NB4 (cell line): ENCODE data around the gene HECTD4.
"Not testable (repeated sequence)": the region's sequence is repeated elsewhere in the genome, so short reads cannot be mapped to it uniquely, and the experiment has no call there.

Experiments used
- DNase-seq: peaks from one replicate; pipeline ENCODE4 v3.0.0; 2010; ENCODE audit warnings: low read depth
- H3K4me3 ChIP-seq: one replicate; pipeline ENCODE4 v1.5.1; 2011; ENCODE audit warnings: mild to moderate bottlenecking, low read depth, low read length, moderate library complexity
- MYC ChIP-seq: IDR thresholded peaks from 2 replicates; pipeline ENCODE4 v1.6.1; 2011; ENCODE audit warnings: low read depth, low read length
- POLR2A ChIP-seq: IDR thresholded peaks from 2 replicates; pipeline ENCODE4 v1.6.1; 2011; ENCODE audit warnings: mild to moderate bottlenecking; ENCODE audit not compliant: insufficient read length; ENCODE audit errors: extremely low read depth
- TF ChIP-seq, protein P1 (sequence below): IDR thresholded peaks from one replicate; pipeline ENCODE4 v1.5.1; 2012; ENCODE audit warnings: low read depth, low read length
- TF ChIP-seq, protein P2 (sequence below): IDR thresholded peaks from 2 replicates; pipeline ENCODE4 v1.6.1; 2011; ENCODE audit warnings: low read depth, low read length

HECTD4 gene

DNA sequence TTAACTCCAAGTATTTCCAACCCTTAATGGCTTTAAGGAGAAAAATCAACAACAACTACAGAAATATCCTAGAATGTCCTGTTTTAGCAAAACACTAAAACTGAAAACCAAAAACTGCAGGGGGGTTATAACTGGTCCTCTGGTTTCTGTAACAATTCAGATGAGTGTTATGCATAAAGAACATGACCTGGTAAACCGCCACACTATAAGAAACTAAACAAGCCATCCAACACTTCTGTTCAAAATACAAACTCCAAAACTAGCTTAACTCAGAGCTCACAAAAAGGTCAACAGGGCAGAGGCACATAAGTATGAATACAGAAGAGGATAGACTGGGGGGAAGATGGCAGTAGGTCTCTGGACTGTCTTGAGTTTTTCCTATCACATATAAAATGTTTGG is 38.0 kb downstream of the HECTD4 start:
- no peak for TF ChIP-seq MYC
- TF ChIP-seq, protein P1, sequence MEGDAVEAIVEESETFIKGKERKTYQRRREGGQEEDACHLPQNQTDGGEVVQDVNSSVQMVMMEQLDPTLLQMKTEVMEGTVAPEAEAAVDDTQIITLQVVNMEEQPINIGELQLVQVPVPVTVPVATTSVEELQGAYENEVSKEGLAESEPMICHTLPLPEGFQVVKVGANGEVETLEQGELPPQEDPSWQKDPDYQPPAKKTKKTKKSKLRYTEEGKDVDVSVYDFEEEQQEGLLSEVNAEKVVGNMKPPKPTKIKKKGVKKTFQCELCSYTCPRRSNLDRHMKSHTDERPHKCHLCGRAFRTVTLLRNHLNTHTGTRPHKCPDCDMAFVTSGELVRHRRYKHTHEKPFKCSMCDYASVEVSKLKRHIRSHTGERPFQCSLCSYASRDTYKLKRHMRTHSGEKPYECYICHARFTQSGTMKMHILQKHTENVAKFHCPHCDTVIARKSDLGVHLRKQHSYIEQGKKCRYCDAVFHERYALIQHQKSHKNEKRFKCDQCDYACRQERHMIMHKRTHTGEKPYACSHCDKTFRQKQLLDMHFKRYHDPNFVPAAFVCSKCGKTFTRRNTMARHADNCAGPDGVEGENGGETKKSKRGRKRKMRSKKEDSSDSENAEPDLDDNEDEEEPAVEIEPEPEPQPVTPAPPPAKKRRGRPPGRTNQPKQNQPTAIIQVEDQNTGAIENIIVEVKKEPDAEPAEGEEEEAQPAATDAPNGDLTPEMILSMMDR: no peak
- TF ChIP-seq, protein P2, sequence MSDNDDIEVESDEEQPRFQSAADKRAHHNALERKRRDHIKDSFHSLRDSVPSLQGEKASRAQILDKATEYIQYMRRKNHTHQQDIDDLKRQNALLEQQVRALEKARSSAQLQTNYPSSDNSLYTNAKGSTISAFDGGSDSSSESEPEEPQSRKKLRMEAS: no peak
- TF ChIP-seq POLR2A: no peak
- H3K4me3 ChIP-seq: no peak overlapping the region
- no peak for DNase-seq

DNA sequence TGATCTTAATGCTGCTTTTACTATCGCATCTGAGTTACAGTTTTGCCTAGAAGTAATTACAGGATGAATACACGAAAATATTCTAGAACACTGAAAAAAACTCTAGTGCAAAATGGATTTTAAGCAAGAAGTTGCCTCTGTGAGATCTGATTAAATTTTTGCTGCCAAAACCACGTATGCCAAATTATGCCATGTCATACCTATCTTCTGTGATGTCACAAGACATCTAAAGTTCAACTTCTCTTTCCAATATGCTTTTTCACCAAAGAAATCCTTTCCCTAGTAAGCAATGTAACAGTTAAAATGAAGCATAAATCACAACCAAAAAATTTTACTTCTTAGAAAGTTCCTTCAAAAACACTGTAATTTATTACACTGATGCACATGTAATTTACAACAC is 39.6 kb downstream of the HECTD4 start:
- no peak for TF ChIP-seq POLR2A
- TF ChIP-seq, protein P2: no peak
- TF ChIP-seq MYC: no peak
- TF ChIP-seq, protein P1: no peak
- no peak overlapping the region for H3K4me3 ChIP-seq
- DNase-seq: peak; percentile 48

DNA sequence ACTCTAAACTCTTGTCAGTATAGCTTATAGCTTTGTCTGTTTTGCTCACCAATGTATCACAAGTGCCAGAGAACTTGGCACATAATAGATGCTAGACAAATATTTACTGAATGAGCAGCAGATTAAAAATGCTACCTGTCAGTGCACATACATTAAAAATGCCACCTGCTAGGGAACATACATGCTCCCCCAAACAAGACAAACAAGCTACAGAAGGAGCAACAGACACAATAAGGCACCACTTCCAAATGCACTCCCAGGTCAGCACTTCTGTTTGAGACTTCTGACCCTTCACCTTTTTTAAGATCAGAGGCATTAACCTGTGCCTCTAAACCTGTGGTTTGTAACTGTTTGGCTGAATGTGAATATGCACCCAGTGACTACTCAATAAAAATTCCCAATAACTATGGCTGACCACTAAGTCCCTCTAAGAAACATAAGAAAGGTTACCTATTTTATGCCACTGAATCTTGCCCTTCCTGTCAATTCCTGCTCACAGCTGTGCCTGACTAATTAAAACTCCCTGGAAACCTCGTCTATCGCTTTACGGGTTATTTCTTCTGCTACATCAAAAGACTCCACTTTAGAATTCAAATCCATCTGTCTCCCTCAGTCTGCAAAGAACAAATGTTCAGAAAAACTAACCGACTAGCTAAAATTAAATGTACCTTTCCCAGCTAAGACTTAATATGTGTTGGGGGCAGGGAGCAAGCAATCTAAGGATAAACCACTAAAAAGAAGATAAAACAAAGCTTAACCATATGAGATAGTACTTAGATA is 41.0 kb downstream of the HECTD4 start:
- no peak for TF ChIP-seq POLR2A
- TF ChIP-seq, protein P2: no peak
- TF ChIP-seq MYC: no peak
- TF ChIP-seq, protein P1: no peak
- DNase-seq: no peak
- H3K4me3 ChIP-seq: no peak overlapping the region

DNA sequence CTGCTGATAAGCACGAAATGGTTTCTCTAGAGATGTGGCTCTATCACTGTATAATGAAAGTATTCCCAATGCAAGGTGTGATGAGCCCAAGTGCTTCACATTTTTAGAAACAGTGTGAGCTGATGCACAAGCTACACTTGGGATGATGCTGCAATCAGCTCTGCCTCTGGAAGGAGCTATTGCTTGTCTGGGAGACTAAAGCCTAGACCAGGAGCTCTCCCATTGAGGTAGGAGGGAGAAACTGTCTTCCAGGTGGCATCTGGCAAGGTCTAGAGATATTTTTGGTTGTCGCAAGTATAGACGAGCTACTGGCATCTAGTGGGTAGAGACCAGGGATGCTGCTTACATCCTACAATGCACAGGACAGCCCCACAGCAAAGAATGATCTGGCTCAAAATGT is 42.0 kb downstream of the HECTD4 start:
- TF ChIP-seq POLR2A (no peak), MYC (no peak)
- TF ChIP-seq, protein P2: no peak
- TF ChIP-seq, protein P1: no peak

DNA sequence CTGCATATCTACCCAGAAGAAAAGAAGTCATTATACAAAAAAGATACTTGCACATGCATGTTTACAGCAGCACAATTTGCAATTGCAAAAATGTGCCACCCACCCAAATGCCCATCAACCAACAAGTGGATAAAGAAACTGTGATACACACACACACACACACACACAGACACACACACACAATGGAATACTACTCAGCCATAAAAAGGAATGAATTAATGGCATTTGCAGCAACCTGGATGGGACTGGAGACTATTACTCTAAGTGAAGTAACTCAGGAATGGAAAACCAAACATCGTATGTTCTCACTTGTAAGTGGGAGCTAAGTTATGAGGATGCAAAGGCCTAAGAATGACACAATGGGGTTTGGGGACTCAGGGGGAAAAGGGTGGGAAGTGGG is 47.2 kb downstream of the HECTD4 start:
- not testable (repeated sequence) for DNase-seq, H3K4me3 ChIP-seq

More for the DNA sequence above, 42.0 kb downstream of the HECTD4 start:
- no peak overlapping the region for H3K4me3 ChIP-seq
- no peak for DNase-seq

DNA sequence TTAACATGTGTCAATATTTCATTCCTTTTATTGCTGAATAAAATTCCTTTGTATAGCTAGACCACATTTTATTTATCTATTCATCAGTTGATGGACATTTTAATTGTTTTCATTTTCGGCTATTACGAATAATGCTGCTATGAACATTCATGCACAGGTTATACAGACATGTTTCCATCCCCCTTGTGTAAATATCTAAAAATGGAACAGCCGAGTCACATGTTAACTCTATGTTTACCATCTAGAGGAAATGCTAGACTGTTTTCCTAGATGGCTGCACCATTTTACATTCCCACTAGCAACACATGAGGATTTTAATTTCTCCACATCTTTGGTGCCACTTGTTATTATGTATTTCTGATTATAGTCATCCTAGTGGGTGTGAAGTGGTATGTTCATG is 49.2 kb downstream of the HECTD4 start:
- no peak for DNase-seq
- TF ChIP-seq MYC (no peak), POLR2A (no peak)
- TF ChIP-seq, protein P1: no peak
- TF ChIP-seq, protein P2: no peak
- H3K4me3 ChIP-seq: no peak overlapping the region
